HL-60 (cell line): ENCODE data around the gene FARP1.

Source experiments
- POLR2AphosphoS5 ChIP-seq: IDR thresholded peaks from 2 replicates; pipeline ENCODE4 v1.6.1; 2012; ENCODE audit warnings: low read depth
- TF ChIP-seq, protein P1 (sequence below): IDR thresholded peaks from one replicate; pipeline ENCODE4 v1.5.1; 2011; ENCODE audit warnings: low read length, control low read depth, inconsistent platforms; ENCODE audit not compliant: insufficient read depth

DNA sequence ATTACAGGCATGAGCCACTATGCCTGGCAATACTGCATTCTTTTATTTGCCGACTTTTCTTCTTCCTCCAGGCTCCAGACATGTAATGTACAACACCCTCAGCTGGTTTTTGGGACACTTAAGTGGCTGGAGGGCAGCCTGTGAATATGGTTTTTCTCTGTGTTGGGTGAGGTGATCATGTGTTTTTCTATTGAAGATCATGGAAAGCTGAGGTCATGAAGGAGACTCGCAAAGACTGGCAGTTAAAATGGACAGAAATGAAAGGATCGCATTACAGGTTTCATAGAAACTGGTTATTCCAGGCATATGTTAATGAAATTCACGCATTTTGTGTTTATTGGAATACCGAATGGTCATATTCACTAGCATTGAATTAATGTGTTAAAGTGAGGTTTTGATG, 119.4 kb downstream of the FARP1 start:
- TF ChIP-seq POLR2AphosphoS5: no peak
- TF ChIP-seq, protein P1, sequence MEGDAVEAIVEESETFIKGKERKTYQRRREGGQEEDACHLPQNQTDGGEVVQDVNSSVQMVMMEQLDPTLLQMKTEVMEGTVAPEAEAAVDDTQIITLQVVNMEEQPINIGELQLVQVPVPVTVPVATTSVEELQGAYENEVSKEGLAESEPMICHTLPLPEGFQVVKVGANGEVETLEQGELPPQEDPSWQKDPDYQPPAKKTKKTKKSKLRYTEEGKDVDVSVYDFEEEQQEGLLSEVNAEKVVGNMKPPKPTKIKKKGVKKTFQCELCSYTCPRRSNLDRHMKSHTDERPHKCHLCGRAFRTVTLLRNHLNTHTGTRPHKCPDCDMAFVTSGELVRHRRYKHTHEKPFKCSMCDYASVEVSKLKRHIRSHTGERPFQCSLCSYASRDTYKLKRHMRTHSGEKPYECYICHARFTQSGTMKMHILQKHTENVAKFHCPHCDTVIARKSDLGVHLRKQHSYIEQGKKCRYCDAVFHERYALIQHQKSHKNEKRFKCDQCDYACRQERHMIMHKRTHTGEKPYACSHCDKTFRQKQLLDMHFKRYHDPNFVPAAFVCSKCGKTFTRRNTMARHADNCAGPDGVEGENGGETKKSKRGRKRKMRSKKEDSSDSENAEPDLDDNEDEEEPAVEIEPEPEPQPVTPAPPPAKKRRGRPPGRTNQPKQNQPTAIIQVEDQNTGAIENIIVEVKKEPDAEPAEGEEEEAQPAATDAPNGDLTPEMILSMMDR: no peak
